SKM-1 (cell line): ENCODE data around the gene REEP3.

ENCODE experiments used
- DNase-seq: peaks from one replicate; lab custom pipeline; 2025; ENCODE audit not compliant: unreplicated experiment; lab: John Stamatoyannopoulos, UW

Gene REEP3

GRCh38 chr10:63505562-63505961 is 15.6 kb upstream of the REEP3 start:
- DNase-seq = no peak

DNA sequence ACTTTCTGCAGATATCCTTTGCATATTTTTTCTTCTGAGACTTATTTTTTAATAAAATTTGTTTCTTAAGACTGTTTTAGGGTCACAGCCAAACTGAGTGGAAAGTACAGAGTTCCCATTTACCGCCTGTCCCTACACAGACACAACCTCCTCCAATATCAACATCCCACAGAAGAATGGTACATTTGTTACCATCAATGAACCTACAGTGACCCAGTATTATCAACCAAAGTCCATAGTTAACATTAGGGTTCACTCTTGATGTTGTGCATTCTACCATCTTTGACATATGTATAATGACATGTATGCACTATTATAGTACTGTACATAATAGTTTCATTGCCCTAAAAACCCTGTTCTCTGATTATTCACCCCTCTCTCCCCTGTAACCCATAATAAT is 14.6 kb upstream of the REEP3 start:
- DNase-seq = no peak

DNA sequence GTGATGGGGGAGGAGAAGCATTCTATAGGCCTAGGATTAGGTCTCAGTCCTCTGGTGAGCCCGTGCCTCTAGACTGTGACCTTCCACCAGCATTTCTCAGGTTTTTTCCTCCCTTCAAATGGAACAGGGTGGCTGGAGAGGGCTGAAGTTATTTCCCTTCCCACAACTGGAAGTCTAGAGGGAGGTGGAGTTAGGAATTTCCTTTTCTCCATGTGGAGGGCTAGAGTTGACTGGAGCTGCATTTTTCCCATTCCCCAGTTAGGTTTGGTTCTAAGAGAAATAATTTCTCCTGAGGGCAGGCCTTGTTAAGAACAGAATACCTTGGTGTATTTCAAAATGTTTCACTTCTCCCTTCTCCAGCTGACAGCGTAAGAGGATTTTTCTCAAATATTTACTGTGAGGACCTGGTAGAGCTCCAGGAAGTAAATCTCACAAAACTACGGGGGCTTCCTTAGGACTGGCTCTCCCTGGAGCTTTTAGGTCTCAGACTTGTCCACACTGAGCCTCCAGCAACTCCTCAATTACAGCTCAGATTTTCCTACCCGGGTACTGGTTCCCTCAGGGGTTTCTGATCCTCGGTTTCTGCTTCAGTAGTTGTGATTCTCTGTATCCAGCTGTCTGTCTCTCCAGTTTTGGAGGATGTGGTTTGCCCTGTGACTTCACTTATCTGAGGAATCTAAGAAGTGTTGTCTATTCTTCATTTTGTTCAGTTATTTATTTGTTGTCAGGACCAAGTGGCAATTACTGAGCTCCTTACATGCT is 6.0 kb upstream of the REEP3 start:
- DNase-seq = no peak

DNA sequence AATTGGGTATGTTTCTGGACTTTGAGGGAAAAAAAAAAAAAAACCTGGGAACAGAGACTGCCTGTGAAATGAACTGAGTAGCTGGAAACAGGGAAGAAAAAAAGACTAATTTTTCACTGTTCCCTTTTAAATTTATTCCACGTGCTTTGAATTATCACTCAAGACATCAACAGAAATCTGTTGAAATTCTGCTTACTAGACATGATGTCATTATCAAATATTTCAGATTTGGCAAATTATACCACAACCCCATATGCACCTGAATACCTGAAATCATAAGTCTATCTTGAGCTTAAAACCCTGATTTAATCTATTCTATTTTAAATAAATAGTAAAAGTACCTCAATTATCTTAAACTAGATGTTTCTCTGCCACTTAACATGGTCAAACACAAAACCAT is 5.0 kb upstream of the REEP3 start:
- no peak for DNase-seq

DNA sequence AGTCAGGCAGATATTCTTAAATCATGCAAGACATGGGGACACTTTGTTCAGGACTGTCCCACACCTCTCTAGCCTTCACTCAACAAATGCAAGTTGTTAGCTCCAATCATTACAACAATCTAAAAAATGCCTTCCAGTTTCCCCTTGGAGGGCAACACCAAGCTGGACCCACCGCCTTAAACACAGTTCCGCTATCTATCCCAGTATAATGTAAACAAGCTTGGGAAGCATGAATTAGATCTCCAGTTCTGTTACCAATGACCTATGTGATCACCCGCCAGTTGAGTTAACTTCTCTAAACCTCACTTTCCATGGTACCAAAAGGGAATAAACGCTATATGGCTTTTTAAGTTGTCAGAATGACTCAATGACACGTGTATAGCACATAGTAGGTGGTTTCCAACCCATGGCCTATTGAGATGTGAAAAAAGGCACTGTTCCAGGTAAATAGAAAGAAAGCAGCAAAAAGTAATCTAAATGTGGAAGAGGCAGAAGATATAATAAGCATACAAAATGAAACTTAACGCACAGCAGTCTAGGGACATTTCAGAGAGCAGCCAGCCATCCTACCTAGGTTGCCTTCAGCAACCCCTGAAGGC is 2.4 kb upstream of the REEP3 start:
- DNase-seq = no peak

GRCh38 chr10:63521416-63522276 is 445 bp downstream of the REEP3 start:
- peak; percentile 21 for DNase-seq

DNA sequence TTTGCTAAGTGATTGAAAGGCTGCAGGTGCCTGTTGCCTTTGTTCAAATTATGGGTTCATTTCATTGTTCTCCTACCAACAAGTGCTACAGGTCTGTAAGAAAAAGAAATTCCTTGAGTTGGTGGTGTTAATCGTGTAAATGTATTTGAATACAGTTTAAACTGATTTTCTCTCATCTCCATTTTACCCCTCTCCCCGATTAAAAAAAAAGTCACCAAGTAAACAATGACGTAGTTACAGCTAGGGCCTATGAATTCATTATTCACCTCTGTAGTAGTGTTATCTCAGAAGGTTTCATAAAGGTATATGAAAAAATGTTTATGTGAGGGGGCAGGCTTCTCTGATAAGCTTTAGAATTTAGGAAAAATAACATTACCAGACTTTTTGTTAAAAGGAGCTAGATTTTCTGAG is 1.1 kb downstream of the REEP3 start:
- no peak for DNase-seq

DNA sequence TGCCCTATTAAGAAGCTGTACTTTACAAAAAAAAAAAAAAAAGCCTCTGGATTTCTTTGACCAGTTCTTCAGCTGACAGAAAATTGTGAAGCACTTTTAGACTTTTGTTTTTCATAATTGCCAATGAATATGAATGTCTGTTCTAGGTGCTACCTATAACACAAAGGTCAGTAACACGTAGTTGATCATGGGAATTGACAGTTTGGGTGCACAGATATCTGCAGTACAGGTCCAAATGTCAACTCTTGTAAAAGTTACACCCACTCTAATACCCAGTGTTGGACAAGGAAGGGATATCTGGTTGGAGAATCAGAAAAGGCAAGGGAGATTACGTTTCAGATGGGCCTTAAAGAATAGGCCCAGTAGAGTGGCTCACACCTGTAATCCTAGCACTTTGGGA is 1.8 kb downstream of the REEP3 start:
- no peak for DNase-seq

DNA sequence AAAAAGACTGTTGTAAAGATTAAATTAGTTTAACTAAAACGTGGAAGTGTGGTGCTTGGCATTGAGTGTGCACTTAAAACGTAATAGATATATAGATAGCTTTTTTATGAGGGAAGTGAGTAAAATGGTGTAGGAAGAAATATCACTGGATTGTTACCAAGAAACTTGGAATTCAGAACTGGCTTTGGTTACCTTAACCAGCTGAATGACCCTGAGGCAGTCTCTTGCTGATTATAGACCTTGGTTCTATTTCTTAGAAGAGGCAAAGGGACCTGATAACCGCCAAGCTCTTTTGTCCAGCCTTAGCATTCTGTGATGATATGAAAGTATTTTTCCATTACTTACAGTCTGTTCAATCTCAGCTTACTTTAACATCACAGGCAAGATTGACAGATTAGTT is 3.8 kb downstream of the REEP3 start:
- DNase-seq = no peak

GRCh38 chr10:63527401-63527800 is 6.2 kb downstream of the REEP3 start:
- no peak for DNase-seq

- no peak for DNase-seq
Measured at GRCh38 chr10:63528084-63528744, 7.0 kb downstream of the REEP3 start.

- no peak for DNase-seq
Measured at GRCh38 chr10:63530409-63530808, 9.2 kb downstream of the REEP3 start.

DNA sequence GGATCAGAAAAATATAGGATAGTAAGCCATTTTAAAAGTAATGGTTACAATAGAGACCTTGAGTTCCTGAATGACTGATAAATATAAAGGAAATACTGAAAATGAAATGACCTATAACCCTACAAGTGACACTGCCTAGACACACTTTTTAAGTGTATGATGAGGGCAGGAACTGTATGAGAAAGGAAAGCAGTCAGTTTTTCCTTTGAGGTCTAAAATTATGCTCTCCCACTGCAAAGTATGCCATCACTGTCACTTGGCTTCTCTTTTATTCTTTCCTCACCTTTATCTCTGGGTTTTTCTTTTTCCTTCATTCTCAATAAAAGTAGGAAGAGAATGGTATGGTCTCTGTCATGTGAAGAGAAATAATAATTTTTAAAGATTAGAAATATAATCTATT is 13.5 kb downstream of the REEP3 start:
- no peak for DNase-seq

DNA sequence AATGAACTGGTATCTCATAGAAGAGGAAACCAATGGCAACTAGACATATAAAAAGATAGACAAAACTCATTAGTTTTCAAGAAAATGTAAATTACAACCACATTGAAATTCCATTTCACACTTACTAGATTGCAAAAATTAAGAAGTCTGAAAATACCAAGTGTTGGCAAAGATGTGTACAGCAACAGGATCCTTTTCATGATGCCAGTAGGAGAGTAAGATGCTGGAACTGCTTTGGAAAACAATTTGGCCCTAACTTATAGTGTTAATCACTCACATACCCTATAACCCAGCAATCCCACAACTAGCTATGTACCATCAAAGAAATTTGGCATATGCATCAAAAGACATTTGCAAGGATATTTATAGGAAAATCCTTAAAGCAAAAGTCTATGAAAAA is 15.5 kb downstream of the REEP3 start:
- DNase-seq = no peak

DNA sequence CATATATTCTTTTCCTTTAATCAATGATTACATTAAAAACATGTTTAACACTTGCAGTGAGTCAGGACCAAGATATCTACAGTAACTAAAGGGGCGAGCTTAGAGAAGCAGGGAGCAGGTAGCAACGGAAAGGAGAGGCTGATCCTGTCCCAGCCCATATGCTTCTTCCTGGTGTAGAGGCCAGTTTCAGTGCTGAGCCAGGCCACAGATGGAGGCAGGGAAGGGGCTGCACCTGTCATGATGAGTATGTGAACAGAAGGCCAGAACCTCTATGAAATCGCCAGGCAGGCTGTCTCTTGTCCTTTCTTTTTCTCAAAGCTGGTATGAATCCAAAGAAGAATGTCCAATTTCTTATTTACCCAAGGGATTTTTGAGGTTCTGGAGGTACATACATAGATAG is 16.3 kb downstream of the REEP3 start:
- DNase-seq = no peak

GRCh38 chr10:63539377-63539776 is 18.2 kb downstream of the REEP3 start:
- no peak for DNase-seq

DNA sequence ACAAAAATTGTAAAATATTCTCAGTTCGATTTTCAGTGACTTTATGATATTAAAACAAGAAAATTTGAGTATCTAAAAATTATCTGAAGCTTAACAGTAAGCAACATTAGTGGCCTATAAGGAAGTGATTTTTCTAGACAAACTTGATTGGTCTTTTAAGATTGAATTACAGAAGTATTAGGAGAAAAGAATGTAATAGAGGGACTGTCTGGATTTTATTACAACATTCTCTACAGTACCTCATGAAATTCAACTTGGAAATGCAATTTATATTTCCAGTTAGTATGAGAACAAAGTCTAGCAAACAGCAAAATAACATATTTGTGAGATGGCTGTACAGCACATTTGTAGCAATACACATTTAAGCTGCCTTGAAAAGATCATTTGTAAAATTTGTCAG is 18.8 kb downstream of the REEP3 start:
- DNase-seq = no peak

- DNase-seq = no peak
Measured at GRCh38 chr10:63542835-63543575, 21.8 kb downstream of the REEP3 start.

DNA sequence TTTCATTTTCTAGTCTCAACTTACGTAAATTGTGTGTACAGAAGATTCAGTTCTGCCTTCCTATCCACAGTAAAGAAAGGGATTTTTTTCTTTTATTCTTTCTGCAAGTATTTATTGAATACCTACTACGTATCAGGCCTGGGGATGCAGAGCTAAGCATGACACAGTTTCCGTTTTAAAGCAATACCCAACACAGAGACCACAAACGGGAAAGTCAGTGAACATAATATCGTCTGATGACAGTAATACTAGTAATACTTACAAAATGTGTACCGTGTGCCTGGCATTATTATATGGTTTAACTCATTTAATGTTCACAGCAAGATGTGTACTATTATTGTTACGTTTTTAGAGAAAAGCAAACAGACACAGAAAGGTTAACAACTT is 22.4 kb downstream of the REEP3 start:
- no peak for DNase-seq

GRCh38 chr10:63544418-63544817 is 23.2 kb downstream of the REEP3 start:
- no peak for DNase-seq
